H1 (cell line): ENCODE results near the gene DCK. TPM values are rescaled to one million over a fixed set of nuclear protein-coding genes. Genes with fewer than 3 reads are reported as not detected.

Source experiments
- SUZ12 ChIP-seq: fragments of 200-600 bp; sonication (generic); IDR thresholded peaks from 2 replicates; pipeline ENCODE4 v1.6.1; 2012; ENCODE audit warnings: mild to moderate bottlenecking, inconsistent platforms, low read length, moderate library complexity, mixed read lengths
- polyA plus RNA-seq, 7 experiments: library from polyadenylated mRNA; depleted of rRNA in 3 of 7; stranded (reverse) in 5 of 7; unstranded in 2 of 7; fragments of >200 nt in 5 of 7; fragments of 200-250 nt in 2 of 7; gene quantifications; 1 replicate in 5 of 7; 2 replicates in 1 of 7; 4 replicates in 1 of 7; pipeline versions ENCODE4 v1.2.1 to v1.2.3, GENCODE V29; 2011 to 2013; ENCODE audit warnings: missing spikeins in 2 of 7, mixed read lengths in 2 of 7
- total RNA-seq: library from RNA; stranded (reverse); fragmentation: NEBNext Ultra II Directional; extraction: Animal tissue kit (Norgen Biotek cat#: 25700); gene quantifications from 2 replicates; pipeline ENCODE4 v1.2.1, GENCODE V29; 2021

Gene DCK
- total and polyA plus RNA-seq, 2 of the 8 experiments (the other 6 are each of a cell fraction or from before 2014, with no cell fraction given): 4.8 to 18.1 TPM

DNA sequence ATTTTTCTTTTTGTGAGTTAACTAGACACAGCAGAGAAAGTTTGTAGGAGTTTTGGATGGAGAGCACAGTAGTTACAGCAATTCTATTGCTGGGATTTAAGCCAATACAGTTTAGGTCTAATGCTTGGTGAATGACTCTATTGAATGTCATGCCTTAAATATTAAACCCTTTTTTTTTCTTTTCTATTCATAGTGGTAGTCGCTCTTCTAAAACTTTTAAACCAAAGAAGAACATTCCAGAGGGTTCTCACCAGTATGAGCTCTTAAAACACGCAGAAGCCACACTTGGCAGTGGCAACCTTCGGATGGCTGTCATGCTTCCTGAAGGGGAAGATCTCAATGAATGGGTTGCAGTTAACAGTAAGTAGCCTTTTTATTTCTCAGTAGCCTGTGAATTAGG, 34.8 kb upstream of the DCK start (continued):
- TF ChIP-seq SUZ12: no peak
